Activated naive CD8-positive, alpha-beta T cell treated with anti-CD3 and anti-CD28 coated beads for 36 hours (primary cell): Measurements from ENCODE around the gene SIX5. TPM values are rescaled to one million over a fixed set of nuclear protein-coding genes. Genes with fewer than 3 reads are reported as not detected.
"Not testable (repeated sequence)": the region's sequence is repeated elsewhere in the genome, so short reads cannot be mapped to it uniquely, and the experiment has no call there.

Source experiments
- DNase-seq: peaks from one replicate; pipeline ENCODE4 v3.0.0; 2021
- H3K27ac Mint-ChIP-seq: one replicate; pipeline ENCODE4 v1.8.0; 2022; ENCODE audit warnings: mild to moderate bottlenecking, moderate library complexity, mixed read lengths
- H3K27me3 Mint-ChIP-seq: one replicate; pipeline ENCODE4 v1.8.0; 2022; ENCODE audit warnings: mild to moderate bottlenecking, mixed read lengths
- H3K36me3 Mint-ChIP-seq: one replicate; pipeline ENCODE4 v1.8.0; 2021; ENCODE audit warnings: mild to moderate bottlenecking, mixed read lengths
- H3K4me1 Mint-ChIP-seq: one replicate; pipeline ENCODE4 v1.8.0; 2021; ENCODE audit warnings: mixed read lengths
- H3K4me3 Mint-ChIP-seq: one replicate; pipeline ENCODE4 v1.8.0; 2022; ENCODE audit warnings: mild to moderate bottlenecking, moderate library complexity, mixed read lengths
- H3K9me3 Mint-ChIP-seq: one replicate; pipeline ENCODE4 v1.8.0; 2022; ENCODE audit warnings: mixed read lengths
- total RNA-seq, 2 experiments: library from RNA; stranded (reverse); gene quantifications; one replicate each; pipeline ENCODE4 v1.2.3, GENCODE V29; 2021

SIX5 gene
- total RNA-seq, 2 experiments from 2014 or later, result 1.6 to 1.7 TPM

GRCh38 chr19:45762870-45763631 is 6.0 kb downstream of the SIX5 start:
- peaks cover 27% of the 10 kb centered on the region for H3K27me3 Mint-ChIP-seq
- H3K4me1 Mint-ChIP-seq, result no peaks in the 10 kb centered on the region
- no peak overlapping the region for H3K27ac Mint-ChIP-seq
- no peaks in the 10 kb centered on the region for H3K36me3 Mint-ChIP-seq
- no peak for DNase-seq
- H3K4me3 Mint-ChIP-seq, result no peak overlapping the region
- no peaks in the 10 kb centered on the region for H3K9me3 Mint-ChIP-seq

GRCh38 chr19:45761714-45762113 is 7.3 kb downstream of the SIX5 start:
- no peak for DNase-seq
- Mint-ChIP-seq H3K36me3 (no peaks in the 10 kb centered on the region), H3K27ac (no peak overlapping the region), H3K9me3 (no peaks in the 10 kb centered on the region), H3K27me3 (peaks cover 16% of the 10 kb centered on the region), H3K4me3 (no peak overlapping the region), H3K4me1 (no peaks in the 10 kb centered on the region)

GRCh38 chr19:45758921-45759320 is 10.1 kb downstream of the SIX5 start:
- Mint-ChIP-seq H3K36me3 (no peaks in the 10 kb centered on the region), H3K4me3 (no peak overlapping the region), H3K27me3 (peaks cover 4% of the 10 kb centered on the region), H3K9me3 (no peaks in the 10 kb centered on the region), H3K4me1 (no peaks in the 10 kb centered on the region), H3K27ac (no peak overlapping the region)
- no peak for DNase-seq

GRCh38 chr19:45757695-45758094 is 11.4 kb downstream of the SIX5 start:
- no peaks in the 10 kb centered on the region for H3K36me3 Mint-ChIP-seq
- no peaks in the 10 kb centered on the region for H3K4me1 Mint-ChIP-seq
- H3K9me3 Mint-ChIP-seq, result no peaks in the 10 kb centered on the region
- no peak overlapping the region for H3K27ac Mint-ChIP-seq
- DNase-seq, result no peak
- peaks cover 4% of the 10 kb centered on the region for H3K27me3 Mint-ChIP-seq
- H3K4me3 Mint-ChIP-seq, result no peak overlapping the region

- Mint-ChIP-seq H3K9me3 (no peaks in the 10 kb centered on the region), H3K4me3 (no peak overlapping the region), H3K27me3 (no peaks in the 10 kb centered on the region), H3K27ac (no peak overlapping the region), H3K4me1 (no peaks in the 10 kb centered on the region), H3K36me3 (no peaks in the 10 kb centered on the region)
- DNase-seq, result no peak
Measured at GRCh38 chr19:45754323-45754722, 14.7 kb downstream of the SIX5 start.

GRCh38 chr19:45753548-45753947 is 15.5 kb downstream of the SIX5 start:
- H3K9me3 Mint-ChIP-seq, result no peaks in the 10 kb centered on the region
- H3K36me3 Mint-ChIP-seq, result no peaks in the 10 kb centered on the region
- no peak for DNase-seq
- no peak overlapping the region for H3K4me3 Mint-ChIP-seq
- H3K27me3 Mint-ChIP-seq, result no peaks in the 10 kb centered on the region
- H3K4me1 Mint-ChIP-seq, result no peaks in the 10 kb centered on the region
- H3K27ac Mint-ChIP-seq, result no peak overlapping the region

GRCh38 chr19:45752639-45753038 is 16.4 kb downstream of the SIX5 start:
- Mint-ChIP-seq H3K27me3 (peaks cover under 1% of the 10 kb centered on the region), H3K36me3 (no peaks in the 10 kb centered on the region), H3K9me3 (no peaks in the 10 kb centered on the region), H3K4me3 (no peak overlapping the region), H3K4me1 (no peaks in the 10 kb centered on the region), H3K27ac (no peak overlapping the region)
- no peak for DNase-seq

GRCh38 chr19:45751483-45751882 is 17.6 kb downstream of the SIX5 start:
- H3K9me3 Mint-ChIP-seq, H3K27ac Mint-ChIP-seq: not testable (repeated sequence)

GRCh38 chr19:45747513-45747912 is 21.5 kb downstream of the SIX5 start:
- Mint-ChIP-seq H3K27me3 (peaks cover 10% of the 10 kb centered on the region), H3K27ac (no peak overlapping the region), H3K4me1 (no peaks in the 10 kb centered on the region), H3K36me3 (no peaks in the 10 kb centered on the region), H3K9me3 (no peaks in the 10 kb centered on the region), H3K4me3 (no peak overlapping the region)
- DNase-seq, result no peak

More at GRCh38 chr19:45751483-45751882, 17.6 kb downstream of the SIX5 start:
- H3K4me1 Mint-ChIP-seq, H3K4me3 Mint-ChIP-seq, H3K36me3 Mint-ChIP-seq, H3K27me3 Mint-ChIP-seq, DNase-seq: not testable (repeated sequence)

- Mint-ChIP-seq H3K4me1 (no peaks in the 10 kb centered on the region), H3K4me3 (no peak overlapping the region), H3K27me3 (peaks cover 10% of the 10 kb centered on the region), H3K9me3 (no peaks in the 10 kb centered on the region), H3K36me3 (no peaks in the 10 kb centered on the region), H3K27ac (no peak overlapping the region)
- DNase-seq, result no peak
Measured at GRCh38 chr19:45746866-45747265, 22.2 kb downstream of the SIX5 start.

GRCh38 chr19:45745606-45746005 is 23.4 kb downstream of the SIX5 start:
- no peaks in the 10 kb centered on the region for H3K4me1 Mint-ChIP-seq
- H3K36me3 Mint-ChIP-seq, result no peaks in the 10 kb centered on the region
- no peak overlapping the region for H3K27ac Mint-ChIP-seq
- no peaks in the 10 kb centered on the region for H3K9me3 Mint-ChIP-seq
- DNase-seq, result no peak
- peaks cover 10% of the 10 kb centered on the region for H3K27me3 Mint-ChIP-seq
- H3K4me3 Mint-ChIP-seq, result no peak overlapping the region

GRCh38 chr19:45742969-45743368 is 26.1 kb downstream of the SIX5 start:
- Mint-ChIP-seq H3K27me3 (peaks cover 10% of the 10 kb centered on the region), H3K4me1 (no peaks in the 10 kb centered on the region), H3K36me3 (no peaks in the 10 kb centered on the region), H3K9me3 (no peaks in the 10 kb centered on the region), H3K4me3 (no peak overlapping the region), H3K27ac (no peak overlapping the region)
- no peak for DNase-seq

GRCh38 chr19:45739498-45740439 is 29.3 kb downstream of the SIX5 start:
- Mint-ChIP-seq H3K9me3 (no peaks in the 10 kb centered on the region), H3K27me3 (no peaks in the 10 kb centered on the region), H3K4me1 (no peaks in the 10 kb centered on the region), H3K36me3 (no peaks in the 10 kb centered on the region), H3K27ac (no peak overlapping the region), H3K4me3 (no peak overlapping the region)
- no peak for DNase-seq

- Mint-ChIP-seq H3K4me3 (no peak within 1 kb of the TSS), H3K36me3 (no peaks in the 10 kb centered on the region), H3K4me1 (peaks cover 13% of the 10 kb centered on the region), H3K9me3 (no peaks in the 10 kb centered on the region), H3K27ac (no peak within 1 kb of the TSS), H3K27me3 (no peaks in the 10 kb centered on the region)
- no peak for DNase-seq
Measured at GRCh38 chr19:45733160-45733810, 35.8 kb downstream of the SIX5 start, which contains the start of gene MEIOSIN. Gene MEIOSIN, plus strand, starts transcription at chr19:45733439. Its CDS starts 1,938 bp downstream, at chr19:45735377.
